ENCODE data around the gene KCTD7. TPM values are rescaled to one million over a fixed set of nuclear protein-coding genes. Genes with fewer than 3 reads are reported as not detected.
A peak's percentile ranks its signal among the peaks of the same experiment; 100 is the strongest.
"Not testable (repeated sequence)": the region's sequence is repeated elsewhere in the genome, so short reads cannot be mapped to it uniquely, and the experiment has no call there.

KCTD7 gene
- total and polyA plus RNA-seq, 8 donors: 1.7 to 17.5 (median 4.8) TPM

- Histone ChIP-seq H3K27me3 (no peaks in the 10 kb centered on the region), H3K9me3 (no peaks in the 10 kb centered on the region), H3K4me1 (peaks cover 32 to 49% (median 45%) of the 10 kb centered on the region in 4 donors), H3K4me3 (peak overlapping the region; percentile 70 to 98 (median 84)), H3K27ac (peak overlapping the region; percentile 97 to 99 (median 97)), H3K36me3 (peaks cover 0 to 7% (median 2%) of the 10 kb centered on the region in 4 donors)
- WGBS, 5 donors: 0 to 1% (median 0%) methylated on average over 40 to 83 of the region's 83 CpGs
- intact Hi-C loops (cut with DNase I; ENCODE audit: low total_unique reads): no loop called here
- TF ChIP-seq EP300 (IDR thresholded peaks at IDR 0.05) (no peak), CTCF (IDR thresholded peaks at IDR 0.05) (no peak), POLR2AphosphoS5 (IDR thresholded peaks at IDR 0.05) (peak; percentile 99 to 100 (median 99)), POLR2A (IDR thresholded peaks at IDR 0.05) (peak in 2 of 4 donors; percentile 86 to 94)
- peak; percentile 95 to 98 for DNase-seq
These were observed 36.7 kb upstream of the KCTD7 start for GRCh38 chr7:66591799-66592596.

- DNase-seq; H3K36me3 ChIP-seq; H3K27me3 ChIP-seq; H3K9me3 ChIP-seq; intact Hi-C loops (cut with DNase I; ENCODE audit: low total_unique reads): not testable (repeated sequence)
- H3K4me3 ChIP-seq: peak overlapping the region; percentile 70 to 98 (median 84)
- WGBS, 5 donors: 20 to 31% (median 27%) methylated on average over 4 of the region's 4 CpGs
- H3K27ac ChIP-seq: peak overlapping the region; percentile 97 to 99 (median 97)
- peaks cover 27 to 43% (median 41%) of the 10 kb centered on the region in 4 donors for H3K4me1 ChIP-seq
These were observed 36.0 kb upstream of the KCTD7 start for GRCh38 chr7:66592597-66593146.

- WGBS, 5 donors: 89 to 94% (median 91%) methylated on average over 8 of the region's 8 CpGs
- intact Hi-C loops (cut with DNase I; ENCODE audit: low total_unique reads); H3K27ac ChIP-seq: not testable (repeated sequence)
These were observed 34.6 kb upstream of the KCTD7 start for GRCh38 chr7:66594082-66594481.

DNA sequence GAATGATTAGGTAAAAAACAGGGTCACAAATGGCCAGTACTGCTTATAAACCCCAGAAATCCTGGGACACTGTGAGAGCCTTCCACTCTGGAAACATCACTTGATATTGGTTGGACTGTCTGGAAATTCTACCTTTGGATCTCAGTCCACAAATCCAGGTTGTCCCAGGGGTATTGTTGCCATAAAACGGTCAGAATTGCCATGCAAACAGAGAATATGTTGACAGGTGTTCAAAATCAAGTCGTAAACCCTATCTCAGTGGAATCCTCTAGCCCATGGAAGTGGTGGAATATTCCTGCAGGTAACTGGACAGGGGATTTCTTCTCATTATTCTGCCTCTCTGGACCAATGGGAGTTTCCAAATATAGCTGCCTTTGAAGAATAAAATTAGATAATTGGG, 31.2 kb upstream of the KCTD7 start:
- Histone ChIP-seq H3K36me3 (no peaks in the 10 kb centered on the region), H3K4me3 (no peak overlapping the region), H3K9me3 (no peaks in the 10 kb centered on the region), H3K27me3 (no peaks in the 10 kb centered on the region), H3K27ac (no peak overlapping the region), H3K4me1 (peaks cover 0 to 9% (median 6%) of the 10 kb centered on the region in 4 donors)
- intact Hi-C loops (cut with DNase I; ENCODE audit: low total_unique reads): no loop called here
- DNase-seq: no peak
- WGBS, 5 donors: 56 to 62% (median 59%) methylated on average over 2 of the region's 2 CpGs
- no peak for TF ChIP-seq EP300 (IDR thresholded peaks at IDR 0.05)
- no peak for TF ChIP-seq CTCF (IDR thresholded peaks at IDR 0.05)
- TF ChIP-seq POLR2A (IDR thresholded peaks at IDR 0.05): no peak
- no peak for TF ChIP-seq POLR2AphosphoS5 (IDR thresholded peaks at IDR 0.05)

More at GRCh38 chr7:66594082-66594481, 34.6 kb upstream of the KCTD7 start:
- not testable (repeated sequence) for H3K4me3 ChIP-seq, H3K27me3 ChIP-seq, H3K9me3 ChIP-seq, DNase-seq, H3K36me3 ChIP-seq
- H3K4me1 ChIP-seq: peaks cover 22 to 33% (median 32%) of the 10 kb centered on the region in 4 donors

DNA sequence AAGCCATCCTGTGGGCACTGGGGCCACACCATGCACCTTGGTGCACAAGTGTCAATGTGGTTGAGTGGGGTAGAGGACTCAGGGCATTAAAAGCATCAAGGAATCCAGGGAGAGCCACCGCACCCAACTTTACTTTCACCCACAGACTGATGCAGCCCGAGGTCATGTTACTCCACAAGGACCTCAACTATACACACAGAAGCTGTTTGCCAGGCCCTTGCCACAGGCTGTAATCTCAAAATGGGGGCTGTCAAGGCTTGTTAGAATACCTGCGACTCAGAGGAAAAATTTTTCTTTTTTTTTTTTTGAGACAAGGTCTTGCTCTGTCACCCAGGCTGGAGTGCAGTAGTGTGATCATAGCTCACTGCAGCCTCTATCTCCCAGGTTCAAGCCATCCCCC, 26.5 kb upstream of the KCTD7 start:
- no peaks in the 10 kb centered on the region for H3K27me3 ChIP-seq
- intact Hi-C loops (cut with DNase I; ENCODE audit: low total_unique reads): no loop called here
- no peak for TF ChIP-seq POLR2A (IDR thresholded peaks at IDR 0.05)
- no peak for TF ChIP-seq EP300 (IDR thresholded peaks at IDR 0.05)
- TF ChIP-seq CTCF (IDR thresholded peaks at IDR 0.05): no peak
- TF ChIP-seq POLR2AphosphoS5 (IDR thresholded peaks at IDR 0.05): no peak
- no peaks in the 10 kb centered on the region for H3K9me3 ChIP-seq
- H3K4me1 ChIP-seq: no peaks in the 10 kb centered on the region
- DNase-seq: no peak
- no peaks in the 10 kb centered on the region for H3K36me3 ChIP-seq
- WGBS, 5 donors: 52 to 78% (median 55%) methylated on average over 3 of the region's 3 CpGs
- no peak overlapping the region for H3K27ac ChIP-seq
- no peak overlapping the region for H3K4me3 ChIP-seq

Measured in stomach (tissue), 9 donors.